GM18909 (cell line): ENCODE data around the gene FAM171A2.
"Not testable (repeated sequence)": the region's sequence is repeated elsewhere in the genome, so short reads cannot be mapped to it uniquely, and the experiment has no call there.

Experiments used
- ATAC-seq: cut with Tn5 transposase; IDR thresholded peaks from one replicate; pipeline ENCODE4 v1.9.1; 2021; ENCODE audit warnings: mild to moderate bottlenecking; ENCODE audit not compliant: unreplicated experiment, poor library complexity

Gene FAM171A2

GRCh38 chr17:44384281-44384822 is 20.7 kb upstream of the FAM171A2 start:
- ATAC-seq = no peak

GRCh38 chr17:44383861-44384260 is 20.2 kb upstream of the FAM171A2 start:
- ATAC-seq = no peak

- no peak for ATAC-seq
Observed at GRCh38 chr17:44383363-44383762, 19.7 kb upstream of the FAM171A2 start.

GRCh38 chr17:44382917-44383316 is 19.3 kb upstream of the FAM171A2 start:
- no peak for ATAC-seq

- ATAC-seq = no peak
Observed at GRCh38 chr17:44381810-44382305, 18.2 kb upstream of the FAM171A2 start.

GRCh38 chr17:44380767-44381166 is 17.1 kb upstream of the FAM171A2 start:
- ATAC-seq = no peak

GRCh38 chr17:44379887-44380286 is 16.2 kb upstream of the FAM171A2 start:
- no peak for ATAC-seq

GRCh38 chr17:44378171-44378705 is 14.6 kb upstream of the FAM171A2 start:
- ATAC-seq = no peak

- no peak for ATAC-seq
Observed at GRCh38 chr17:44376779-44377178, 13.1 kb upstream of the FAM171A2 start.

GRCh38 chr17:44376124-44376523 is 12.5 kb upstream of the FAM171A2 start:
- ATAC-seq = no peak

- no peak for ATAC-seq
Observed at GRCh38 chr17:44375196-44376017, 11.8 kb upstream of the FAM171A2 start.

- no peak for ATAC-seq
Observed at GRCh38 chr17:44374306-44375195, 10.9 kb upstream of the FAM171A2 start.

- no peak for ATAC-seq
Observed at GRCh38 chr17:44372036-44372435, 8.4 kb upstream of the FAM171A2 start.

GRCh38 chr17:44369414-44370023 is 5.9 kb upstream of the FAM171A2 start:
- not testable (repeated sequence) for ATAC-seq

GRCh38 chr17:44368391-44369243 is 5.0 kb upstream of the FAM171A2 start:
- ATAC-seq = not testable (repeated sequence)

- no peak for ATAC-seq
Observed at GRCh38 chr17:44367231-44367979, 3.8 kb upstream of the FAM171A2 start.

- ATAC-seq = not testable (repeated sequence)
Observed at GRCh38 chr17:44365051-44365450, 1.4 kb upstream of the FAM171A2 start.

- ATAC-seq = no peak
Observed at GRCh38 chr17:44362949-44363612, 572 bp downstream of the FAM171A2 start.
